Stimulated activated CD4-positive, alpha-beta T cell treated with anti-CD3 and anti-CD28 coated beads, Interleukin-2, amount 100 ng/mL, for 48 hours (primary cell): ENCODE results near the gene ENTREP3.
"Not testable (repeated sequence)": the region's sequence is repeated elsewhere in the genome, so short reads cannot be mapped to it uniquely, and the experiment has no call there.

Experiments used
- DNase-seq, 2 donors: peaks; one replicate each; pipeline ENCODE4 v3.0.0-alpha.2; 2020

ENTREP3 gene

GRCh38 chr1:155255243-155256007 is at the start of gene ENTREP3:
Gene ENTREP3, minus strand, starts transcription at chr1:155255483. Its CDS starts 606 bp downstream, at chr1:155254877.
- peak; percentile 70 to 77 for DNase-seq

DNA sequence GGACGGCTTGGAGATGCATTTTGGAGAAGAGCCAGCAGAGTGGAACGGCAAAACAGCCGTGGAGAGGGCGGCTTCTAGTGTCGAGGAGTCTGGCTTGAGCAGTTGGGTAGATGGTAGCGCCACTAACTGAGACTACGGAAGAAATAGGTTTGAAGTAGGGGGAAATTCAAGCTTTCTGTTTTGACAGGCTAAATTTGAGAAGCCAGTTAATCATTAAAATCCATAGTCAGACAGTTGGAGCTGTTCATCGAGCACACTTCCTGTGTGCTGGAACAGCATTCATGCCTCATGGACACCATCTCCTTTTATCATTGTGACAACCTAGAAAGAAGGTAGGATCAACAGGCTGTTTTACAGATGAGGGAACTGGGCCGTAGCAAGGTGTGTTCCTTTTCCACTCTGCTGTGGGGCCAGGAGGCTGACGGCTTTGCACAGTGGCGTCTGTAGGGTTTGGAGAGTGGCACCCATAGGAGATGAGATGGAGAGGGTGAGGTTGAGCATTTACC is 49.3 kb upstream of the ENTREP3 start:
- DNase-seq, result no peak

GRCh38 chr1:155301342-155301841 is 46.1 kb upstream of the ENTREP3 start, which contains the start of gene PKLR:
Gene PKLR, minus strand, starts transcription at chr1:155301438. Its CDS starts 43 bp downstream, at chr1:155301395.
- no peak for DNase-seq

DNA sequence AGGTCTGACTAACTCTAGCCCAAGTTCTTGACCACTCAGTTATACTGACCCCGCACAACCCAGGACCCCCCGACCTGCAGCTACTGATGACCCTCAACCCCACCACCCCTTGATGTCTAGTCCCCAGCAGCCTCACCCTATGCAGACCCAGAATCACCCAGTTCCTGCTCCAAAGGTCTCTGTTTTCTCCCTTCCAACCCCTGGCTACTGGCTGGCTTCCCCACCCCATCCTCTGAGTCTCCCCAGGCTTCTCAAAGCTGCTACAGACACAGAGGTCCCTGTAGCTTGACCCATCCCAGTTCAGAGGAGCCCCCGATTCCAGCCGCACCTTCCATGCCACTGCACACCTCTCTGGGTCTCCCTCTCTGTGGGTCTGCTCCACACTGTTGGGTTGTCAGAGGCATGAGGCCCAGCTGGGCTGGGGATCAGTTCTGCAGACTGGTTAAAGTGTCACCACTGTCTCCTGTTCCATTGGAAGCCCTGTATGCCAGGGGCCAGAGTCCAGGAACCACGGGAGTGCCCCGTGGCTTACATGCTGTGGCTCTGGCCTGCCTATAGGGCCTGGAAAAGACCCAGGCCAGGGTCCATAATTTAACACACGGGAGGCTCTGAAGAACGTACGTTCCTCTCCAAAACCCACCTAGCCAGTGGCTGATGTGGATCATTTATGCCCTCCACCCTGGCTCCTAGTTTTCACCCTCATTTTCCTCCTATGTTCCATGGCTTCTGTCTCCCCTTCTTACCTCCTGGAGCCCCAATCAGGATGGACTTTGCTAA is 45.5 kb upstream of the ENTREP3 start:
- DNase-seq, result no peak

DNA sequence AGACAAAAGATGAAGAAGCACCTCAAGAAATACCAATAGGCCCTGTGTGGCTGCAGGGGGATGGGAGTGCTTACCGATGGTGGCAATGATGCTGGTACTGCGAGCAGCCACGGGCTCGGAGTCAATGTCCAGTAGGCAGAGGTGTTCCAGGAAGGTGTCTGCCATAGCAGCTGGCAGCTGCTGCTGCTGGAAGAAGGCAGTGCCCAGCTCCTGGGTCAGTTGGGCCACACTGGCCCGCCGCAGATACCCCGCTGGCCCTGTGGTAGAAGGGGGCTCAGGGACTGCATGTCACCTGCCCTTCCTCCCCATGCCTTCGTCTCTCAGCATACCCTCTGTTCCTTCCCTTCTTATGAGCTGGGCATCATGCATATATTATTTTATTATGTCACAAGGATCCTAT is 44.7 kb upstream of the ENTREP3 start:
- no peak for DNase-seq

DNA sequence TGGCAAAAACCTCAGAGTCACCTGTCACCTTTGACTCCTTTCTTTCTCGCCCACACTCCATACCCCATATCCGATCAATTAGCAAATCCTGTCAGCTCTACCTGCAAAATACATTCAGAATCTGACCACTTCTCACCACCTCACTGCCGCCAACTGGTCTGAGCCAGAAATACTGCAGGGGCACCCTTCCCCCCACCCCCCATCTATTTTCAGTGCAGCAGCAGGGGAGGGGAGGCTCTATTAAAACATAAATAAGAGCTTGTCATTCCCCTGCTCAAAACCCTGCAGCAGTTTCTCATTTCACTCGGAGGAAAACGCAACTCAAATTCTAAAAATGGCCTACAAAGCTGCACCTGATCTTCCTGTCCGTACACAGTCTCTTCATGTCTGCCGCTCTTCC is 42.1 kb upstream of the ENTREP3 start:
- no peak for DNase-seq

DNA sequence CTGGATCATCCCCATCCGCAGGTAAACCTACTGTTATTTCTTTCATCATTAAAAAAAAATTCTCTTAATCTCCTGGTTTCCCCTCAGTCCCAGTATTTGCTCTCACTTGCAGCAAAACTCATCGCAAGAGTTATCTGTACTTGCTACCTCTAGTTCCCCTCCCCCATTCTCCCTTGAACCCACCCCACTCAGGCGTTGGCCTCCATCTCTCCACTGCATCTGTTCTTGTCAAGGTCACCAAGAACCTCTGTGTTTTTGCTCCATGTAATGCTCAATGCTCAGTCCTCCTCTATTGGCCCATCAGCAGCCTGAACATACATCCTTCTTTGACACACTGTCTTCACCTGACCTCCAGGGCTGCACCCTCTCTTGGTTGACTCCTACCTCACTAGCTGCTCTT is 41.4 kb upstream of the ENTREP3 start:
- no peak for DNase-seq

DNA sequence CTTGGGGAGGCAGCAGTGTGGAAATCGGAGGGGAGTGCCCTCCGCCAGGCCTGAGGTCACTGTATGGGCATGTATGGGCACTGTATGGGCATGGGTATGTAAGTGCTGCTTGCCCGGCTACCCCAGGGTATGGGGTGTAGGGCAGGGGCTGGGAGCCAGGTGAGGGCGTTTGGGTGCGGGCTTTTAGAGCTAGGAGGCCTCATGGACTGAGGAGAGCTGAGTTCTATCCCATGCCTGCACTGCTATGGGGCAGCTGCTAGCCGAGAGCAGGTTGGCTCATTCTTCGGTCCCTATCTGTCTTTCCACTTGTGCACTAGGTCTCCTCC is 40.6 kb upstream of the ENTREP3 start:
- DNase-seq, result no peak

DNA sequence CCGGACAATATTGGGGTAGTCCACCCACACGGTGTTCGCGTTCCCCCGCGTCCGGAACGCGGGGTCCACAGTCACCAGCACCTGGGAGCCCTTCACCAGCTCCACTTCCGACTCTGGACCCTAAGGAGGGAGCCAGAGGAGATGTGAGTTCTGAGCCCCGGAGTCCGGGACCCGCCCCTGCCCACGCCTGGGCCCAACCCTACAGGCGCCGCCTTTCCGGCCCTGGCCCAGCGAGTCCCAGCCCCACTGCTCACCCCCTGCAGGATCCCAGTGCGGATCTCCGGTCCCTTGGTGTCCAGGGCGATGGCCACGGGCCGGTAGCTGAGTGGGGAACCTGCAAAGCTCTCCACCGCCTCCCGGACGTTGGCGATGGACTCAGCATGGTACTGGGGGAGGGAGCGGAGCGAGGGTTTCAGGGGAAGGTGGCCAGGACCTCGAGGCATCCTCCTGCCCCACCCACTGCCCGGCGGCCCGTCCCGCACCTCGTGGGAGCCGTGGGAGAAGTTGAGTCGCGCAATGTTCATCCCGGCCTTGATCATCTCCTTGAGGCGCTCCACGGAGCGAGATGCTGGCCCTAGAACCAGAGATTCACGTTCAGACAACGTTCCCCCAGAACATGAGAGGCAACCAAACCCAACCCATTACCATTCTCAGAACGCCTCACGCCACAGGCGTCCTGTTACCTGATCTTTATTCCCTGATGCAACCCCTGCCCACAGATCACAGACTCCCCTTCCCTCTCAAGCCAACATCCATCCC is 40.1 kb upstream of the ENTREP3 start:
- no peak for DNase-seq

DNA sequence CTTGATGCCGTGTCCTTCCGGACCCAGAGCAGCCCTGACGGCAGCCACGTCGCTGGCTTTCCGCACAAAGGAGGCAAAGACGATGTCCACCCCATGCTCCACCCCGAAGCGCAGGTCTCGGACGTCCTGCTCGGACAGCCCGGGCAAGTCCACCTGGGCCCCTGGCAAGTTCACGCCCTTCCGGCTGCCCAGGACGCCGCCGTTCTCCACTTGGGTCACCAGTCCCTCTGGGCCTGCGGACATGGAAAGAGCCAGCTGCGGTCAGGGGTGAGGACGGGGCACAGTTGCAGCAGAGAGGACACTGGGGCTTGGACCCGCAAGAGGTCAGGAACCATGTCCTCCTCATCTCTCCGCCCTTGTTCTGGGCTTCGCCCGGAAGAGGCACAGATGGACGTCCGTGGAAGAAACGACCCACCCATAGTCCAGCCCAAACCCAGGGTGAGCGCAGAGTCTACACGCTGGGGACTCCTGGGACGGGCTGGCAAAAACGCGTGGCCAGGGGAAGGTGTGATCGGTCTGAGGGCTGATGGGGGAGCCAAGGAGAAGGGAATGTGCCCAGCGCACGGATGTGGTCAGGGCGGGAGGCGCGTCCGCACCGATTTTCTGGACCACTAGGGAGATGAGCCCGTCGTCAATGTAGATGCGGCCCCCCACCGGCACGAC is 39.4 kb upstream of the ENTREP3 start:
- DNase-seq, result no peak

DNA sequence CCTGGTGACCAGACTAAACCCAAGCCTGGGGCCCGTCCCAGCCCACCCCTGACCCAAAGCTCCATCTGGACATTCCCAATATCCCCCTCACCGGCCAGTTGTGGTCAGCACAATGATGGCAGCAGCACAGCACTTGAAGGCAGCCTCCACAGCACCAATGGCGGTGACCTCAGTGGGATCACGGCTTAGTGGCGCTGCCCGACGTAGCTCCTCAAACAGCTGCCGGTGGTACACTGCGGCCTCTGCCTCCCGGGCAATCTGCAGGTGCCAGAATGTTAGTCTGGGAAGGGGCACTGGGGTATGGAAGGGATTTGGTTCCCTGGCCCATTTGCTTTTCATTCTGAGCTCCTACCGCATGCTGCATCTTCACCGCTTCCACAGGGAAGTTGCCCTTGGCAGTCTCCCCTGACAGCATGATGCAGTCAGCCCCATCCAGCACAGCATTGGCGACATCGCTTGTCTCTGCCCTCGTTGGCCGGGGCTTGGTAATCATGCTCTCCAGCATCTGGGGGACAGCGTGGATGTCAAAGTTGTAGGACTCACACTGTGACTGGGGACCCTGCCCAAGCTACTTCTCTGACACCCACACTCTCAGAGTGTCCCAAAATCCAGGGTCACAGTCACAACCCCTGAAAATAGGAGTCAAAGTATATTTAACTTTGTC is 37.9 kb upstream of the ENTREP3 start:
- DNase-seq, result no peak

GRCh38 chr1:155291006-155291405 is 35.7 kb upstream of the ENTREP3 start:
- not testable (repeated sequence) for DNase-seq

DNA sequence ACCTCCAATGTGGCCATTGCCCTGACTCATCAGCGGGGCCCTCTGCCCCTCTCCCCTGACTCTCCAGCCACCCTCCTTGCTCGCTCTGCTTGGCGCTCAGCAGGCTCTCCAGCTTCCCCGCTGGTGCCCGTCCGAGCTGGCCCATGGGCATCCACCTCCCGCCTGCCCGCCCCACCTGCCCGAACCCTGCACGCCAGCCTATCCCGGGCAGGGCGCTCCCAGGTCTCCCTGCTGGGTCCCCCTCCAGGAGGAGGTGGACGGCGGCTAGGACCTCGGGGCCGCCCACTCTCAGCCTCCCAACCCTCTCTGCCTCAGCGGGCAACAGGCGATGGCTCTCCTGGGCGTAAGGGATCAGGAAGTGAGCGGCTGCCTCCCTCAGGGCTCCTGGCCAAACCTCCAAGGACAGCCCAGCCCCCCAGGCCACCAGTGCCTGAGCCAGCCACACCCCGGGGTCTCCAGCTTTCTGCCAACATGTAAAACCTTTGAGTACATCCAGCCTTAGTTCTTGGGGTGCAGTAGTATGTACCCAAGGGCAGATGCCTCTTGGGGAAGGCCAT is 32.8 kb upstream of the ENTREP3 start:
- DNase-seq, result no peak

GRCh38 chr1:155286544-155286943 is 31.3 kb upstream of the ENTREP3 start:
- DNase-seq, result no peak

- no peak for DNase-seq
These were observed 30.4 kb upstream of the ENTREP3 start for GRCh38 chr1:155285631-155286044.

- DNase-seq, result no peak
These were observed 29.8 kb upstream of the ENTREP3 start for GRCh38 chr1:155285063-155285462.

GRCh38 chr1:155284476-155284875 is 29.2 kb upstream of the ENTREP3 start:
- no peak for DNase-seq

- no peak for DNase-seq
These were observed 27.3 kb upstream of the ENTREP3 start for GRCh38 chr1:155282488-155283091.

DNA sequence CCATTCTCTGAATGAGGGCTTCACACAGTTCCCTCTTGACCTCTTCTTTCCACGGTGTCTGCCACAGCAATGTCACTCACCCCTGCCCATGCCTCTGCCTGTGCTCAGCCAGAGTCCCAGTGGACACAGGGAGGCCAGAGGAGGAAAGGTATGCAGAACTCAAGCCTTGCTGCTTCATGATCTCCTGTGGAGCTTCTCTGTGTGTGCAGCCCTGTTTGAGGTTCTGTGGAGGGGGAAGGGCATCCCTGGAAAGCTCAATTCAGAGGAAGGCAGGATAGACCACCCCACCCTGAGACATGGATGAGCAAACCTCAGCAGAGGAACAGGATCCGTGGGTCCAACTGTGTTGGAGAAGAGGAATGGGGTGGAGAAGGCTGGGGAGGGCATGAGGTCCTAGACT is 24.0 kb upstream of the ENTREP3 start:
- no peak for DNase-seq

- DNase-seq, result no peak
These were observed 23.4 kb upstream of the ENTREP3 start for GRCh38 chr1:155278689-155279160.
